H9 (cell line): ENCODE measurements around the gene SEMA3A. TPM values are rescaled to one million over a fixed set of nuclear protein-coding genes. Genes with fewer than 3 reads are reported as not detected.

Experiments
- DNase-seq: peaks from one replicate; pipeline ENCODE4 v3.0.0-alpha.2; 2017
- H2AFZ ChIP-seq: one replicate; pipeline ENCODE4 v1.6.1; 2013; ENCODE audit warnings: mild to moderate bottlenecking, low read length, control low read depth, moderate library complexity
- H2AK5ac ChIP-seq: 2 replicates; pipeline ENCODE4 v1.6.1; 2013; ENCODE audit warnings: low read length, control low read depth, mixed read lengths; ENCODE audit not compliant: insufficient read length
- H2BK120ac ChIP-seq: one replicate; pipeline ENCODE4 v1.6.1; 2013; ENCODE audit warnings: low read depth, mild to moderate bottlenecking, low read length, control low read depth, inconsistent platforms; ENCODE audit not compliant: poor library complexity, severe bottlenecking
- H2BK12ac ChIP-seq: 2 replicates; pipeline ENCODE4 v1.6.1; 2013; ENCODE audit warnings: low read length, control low read depth, mixed read lengths, low read depth; ENCODE audit not compliant: insufficient read length
- H2BK15ac ChIP-seq: 2 replicates; pipeline ENCODE4 v1.6.1; 2013; ENCODE audit warnings: low read depth, low read length, control low read depth
- H2BK20ac ChIP-seq: one replicate; pipeline ENCODE4 v1.6.1; 2013; ENCODE audit warnings: low read depth, mild to moderate bottlenecking, low read length, control low read depth, inconsistent platforms; ENCODE audit not compliant: poor library complexity, severe bottlenecking
- H2BK5ac ChIP-seq: 2 replicates; pipeline ENCODE4 v1.6.1; 2013; ENCODE audit warnings: low read length, control low read depth, mixed read lengths; ENCODE audit not compliant: insufficient read length
- H3K14ac ChIP-seq: 2 replicates; pipeline ENCODE4 v1.6.1; 2013; ENCODE audit warnings: low read length, control low read depth; ENCODE audit not compliant: insufficient read depth
- H3K18ac ChIP-seq: 2 replicates; pipeline ENCODE4 v1.6.1; 2013; ENCODE audit warnings: low read depth, mild to moderate bottlenecking, mixed read lengths, low read length, control low read depth; ENCODE audit not compliant: insufficient read length
- H3K23ac ChIP-seq: 2 replicates; pipeline ENCODE4 v1.6.1; 2013; ENCODE audit warnings: low read length, control low read depth, mixed read lengths, low read depth; ENCODE audit not compliant: insufficient read length
- H3K23me2 ChIP-seq: 2 replicates; pipeline ENCODE4 v1.6.1; 2013; ENCODE audit warnings: low read depth, mild to moderate bottlenecking, mixed read lengths, low read length, control low read depth; ENCODE audit not compliant: insufficient read length, poor library complexity, severe bottlenecking
- H3K27ac ChIP-seq: 2 replicates; pipeline ENCODE4 v1.5.1; 2013; ENCODE audit warnings: low read length, control low read depth, mixed read lengths, low read depth; ENCODE audit not compliant: insufficient read length
- H3K27me3 ChIP-seq: 2 replicates; pipeline ENCODE4 v1.6.1; 2013; ENCODE audit warnings: low read length, control low read depth, inconsistent platforms; ENCODE audit not compliant: insufficient read depth
- H3K4ac ChIP-seq: 2 replicates; pipeline ENCODE4 v1.6.1; 2013; ENCODE audit warnings: low read depth, mild to moderate bottlenecking, control low read depth, inconsistent platforms, low read length, moderate library complexity
- H3K4me1 ChIP-seq: 2 replicates; pipeline ENCODE4 v1.6.1; 2013; ENCODE audit warnings: low read length, control low read depth, inconsistent platforms; ENCODE audit not compliant: insufficient read depth
- H3K4me2 ChIP-seq: 2 replicates; pipeline ENCODE4 v1.6.1; 2013; ENCODE audit warnings: low read length, control low read depth, mixed read lengths; ENCODE audit not compliant: insufficient read length, insufficient read depth
- H3K56ac ChIP-seq: 2 replicates; pipeline ENCODE4 v1.6.1; 2013; ENCODE audit warnings: low read depth, mild to moderate bottlenecking, mixed read lengths, low read length, control low read depth; ENCODE audit not compliant: insufficient read length
- H3K79me1 ChIP-seq: 2 replicates; pipeline ENCODE4 v1.6.1; 2013; ENCODE audit warnings: low read depth, mild to moderate bottlenecking, moderate library complexity, low read length, control low read depth, inconsistent platforms; ENCODE audit not compliant: insufficient read depth, poor library complexity, severe bottlenecking
- H3K79me2 ChIP-seq: 2 replicates; pipeline ENCODE4 v1.6.1; 2013; ENCODE audit warnings: low read length, control low read depth, inconsistent platforms; ENCODE audit not compliant: insufficient read depth
- H3K9ac ChIP-seq: 2 replicates; pipeline ENCODE4 v1.6.1; 2013; ENCODE audit warnings: low read length, control low read depth, mixed read lengths; ENCODE audit not compliant: insufficient read length; ENCODE audit errors: extremely low read depth
- H3K9me3 ChIP-seq: one replicate; pipeline ENCODE4 v1.6.1; 2013; ENCODE audit warnings: low read depth, low read length, inconsistent platforms; ENCODE audit not compliant: control insufficient read depth
- H3T11ph ChIP-seq: one replicate; pipeline ENCODE4 v1.6.1; 2013; ENCODE audit warnings: mild to moderate bottlenecking, low read length, control low read depth, inconsistent platforms
- H4K20me1 ChIP-seq: one replicate; pipeline ENCODE4 v1.6.1; 2013; ENCODE audit not compliant: control insufficient read depth, insufficient read length, insufficient read depth
- H4K5ac ChIP-seq: 2 replicates; pipeline ENCODE4 v1.6.1; 2013; ENCODE audit warnings: low read depth, mild to moderate bottlenecking, mixed read lengths, low read length, control low read depth; ENCODE audit not compliant: insufficient read length
- H4K8ac ChIP-seq: replicated peaks from 2 replicates; pipeline ENCODE4 v1.6.1; 2013; ENCODE audit warnings: low read length, control low read depth, mixed read lengths, low read depth; ENCODE audit not compliant: insufficient read length
- H4K91ac ChIP-seq: 2 replicates; pipeline ENCODE4 v1.6.1; 2013; ENCODE audit warnings: low read depth, mild to moderate bottlenecking, moderate library complexity, mixed read lengths, low read length, control low read depth; ENCODE audit not compliant: insufficient read length
- H3K27ac Mint-ChIP-seq, 3 experiments: 2 replicates in 2 of 3; 3 replicates in 1 of 3; pipeline ENCODE4 v1.8.0; 2020 to 2021; ENCODE audit warnings: mixed read lengths in 3 of 3, mild to moderate bottlenecking in 1 of 3, moderate library complexity in 1 of 3
- H3K27me3 Mint-ChIP-seq: 2 replicates; pipeline ENCODE4 v1.8.0; 2021; ENCODE audit warnings: low read depth, mild to moderate bottlenecking, moderate library complexity, mixed read lengths
- H3K36me3 Mint-ChIP-seq, 3 experiments: 2 replicates in 2 of 3; 3 replicates in 1 of 3; pipeline ENCODE4 v1.8.0; 2020 to 2021; ENCODE audit warnings: low read depth in 3 of 3, mixed read lengths in 3 of 3; ENCODE audit not compliant: insufficient read depth in 1 of 3
- H3K4me1 Mint-ChIP-seq, 2 experiments: 2 replicates each; pipeline ENCODE4 v1.8.0; 2020; ENCODE audit warnings: mixed read lengths in 2 of 2
- H3K4me3 Mint-ChIP-seq, 2 experiments: 2 replicates in 1 of 2; 3 replicates in 1 of 2; pipeline ENCODE4 v1.8.0; 2020 to 2021; ENCODE audit warnings: mild to moderate bottlenecking in 2 of 2, mixed read lengths in 2 of 2, moderate library complexity in 1 of 2
- H3K9me3 Mint-ChIP-seq, 2 experiments: 2 replicates in 1 of 2; 3 replicates in 1 of 2; pipeline ENCODE4 v1.8.0; 2020; ENCODE audit warnings: mild to moderate bottlenecking in 2 of 2, mixed read lengths in 2 of 2, moderate library complexity in 1 of 2
- CTCF ChIP-seq: fragments of 200-600 bp; sonication (generic); conservative IDR thresholded peaks from 3 replicates; pipeline ENCODE4 v1.8.0; 2021; ENCODE audit warnings: antibody characterized with exemption, mild to moderate bottlenecking
- WGBS: extraction: QIAGEN DNeasy Blood & Tissue Kit; methylation state at CpG from one replicate; pipeline ENCODE4 v1.1.7; 2013; ENCODE audit warnings: missing lambda C conversion rate, low lambda C conversion rate, mixed read lengths; ENCODE audit not compliant: insufficient read length; ENCODE audit errors: extremely low coverage; 5-methylcytosine and 5-hydroxymethylcytosine counted together
- total RNA-seq: library from RNA; stranded (reverse); gene quantifications from 2 replicates; pipeline ENCODE4 v1.2.1, GENCODE V29; 2021

The SEMA3A gene
- total RNA-seq, 1 experiment from 2014 or later, result 60.0 TPM

- Histone ChIP-seq H4K91ac (no peak overlapping the region), H3K23me2 (no peaks in the 10 kb centered on the region), H2BK15ac (no peak overlapping the region), H2BK5ac (no peak overlapping the region), H3K14ac (no peak overlapping the region), H3K23ac (no peak overlapping the region), H3K18ac (no peak overlapping the region), H4K8ac (no peak overlapping the region), H2BK120ac (no peak overlapping the region), H4K5ac (no peak overlapping the region), H2AFZ (no peak overlapping the region), H3K9me3 (no peaks in the 10 kb centered on the region), H3K27ac (no peak overlapping the region), H2AK5ac (no peak overlapping the region), H3T11ph (no peak overlapping the region), H3K4me2 (no peak overlapping the region), H2BK12ac (no peak overlapping the region), H4K20me1 (no peaks in the 10 kb centered on the region), H3K56ac (no peak overlapping the region), H3K4me1 (peaks cover 5% of the 10 kb centered on the region), H3K79me2 (peaks cover 14% of the 10 kb centered on the region; the same call in 1 of the 2 replicates), H3K9ac (no peak overlapping the region), H3K79me1 (peaks cover 3% of the 10 kb centered on the region), H3K4ac (no peak overlapping the region), H2BK20ac (no peak overlapping the region), H3K27me3 (no peaks in the 10 kb centered on the region)
- H3K4me1 Mint-ChIP-seq, result peaks cover 32 to 33% of the 10 kb centered on the region in 2 experiments
- H3K4me3 Mint-ChIP-seq, result no peak overlapping the region
- H3K27ac Mint-ChIP-seq, result peak overlapping the region in 2 of 3 experiments; percentile 8 to 68; a peak in 3 of 7 replicates
- H3K36me3 Mint-ChIP-seq, result peaks cover 15 to 24% (median 18%) of the 10 kb centered on the region in 3 experiments
- no CpG with 5 or more reads among the region's 3 CpGs for WGBS
- DNase-seq, result no peak
- H3K27me3 Mint-ChIP-seq, result no peaks in the 10 kb centered on the region
- peaks cover 0 to 2% of the 10 kb centered on the region in 2 experiments; a peak in 1 of 5 replicates for H3K9me3 Mint-ChIP-seq
- TF ChIP-seq CTCF, result no peak
Measured at GRCh38 chr7:84138411-84138810, 56.2 kb downstream of the SEMA3A start.
